ENCODE data around the gene TMEM222.

TMEM222 gene

DNA sequence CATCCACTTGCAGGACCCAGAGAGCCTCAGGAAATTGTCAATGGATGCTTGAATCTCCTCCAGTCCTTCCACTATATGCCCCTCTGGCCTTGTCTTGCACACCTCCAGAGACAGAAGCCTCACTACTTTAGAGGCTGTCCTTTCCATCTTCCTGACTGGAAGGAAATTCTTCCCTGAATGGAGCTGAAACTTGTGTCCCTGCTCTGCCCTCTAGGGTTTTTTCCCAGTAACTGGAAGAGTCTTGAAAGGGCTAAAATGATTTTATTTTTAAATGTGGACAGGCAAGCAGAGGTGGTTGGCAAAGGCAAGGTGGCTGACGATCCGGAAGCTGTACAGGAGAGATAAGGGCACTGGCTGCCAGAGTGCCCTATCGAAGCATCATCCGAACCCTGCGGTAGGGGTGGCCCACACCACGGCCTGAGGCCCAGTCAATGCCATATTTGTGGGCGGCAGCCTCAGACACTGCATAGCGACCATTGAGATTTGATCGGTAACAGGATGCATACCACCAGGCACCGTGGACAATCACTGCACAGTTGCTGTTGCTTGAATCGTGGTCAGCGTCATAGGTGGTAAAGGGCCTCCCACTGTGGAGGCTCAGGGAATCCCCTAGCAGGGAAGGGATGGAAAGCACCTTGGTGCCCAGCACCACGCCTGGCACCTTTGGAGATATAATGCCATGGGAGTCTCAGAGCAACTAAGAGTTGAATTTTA lies 47.1 kb downstream of the TMEM222 start:
- no peak overlapping the region for H3K4me3 ChIP-seq (ENCODE audit: low read depth, low read length)
- TF ChIP-seq, protein P1, sequence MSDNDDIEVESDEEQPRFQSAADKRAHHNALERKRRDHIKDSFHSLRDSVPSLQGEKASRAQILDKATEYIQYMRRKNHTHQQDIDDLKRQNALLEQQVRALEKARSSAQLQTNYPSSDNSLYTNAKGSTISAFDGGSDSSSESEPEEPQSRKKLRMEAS (IDR thresholded peaks at IDR 0.05; ENCODE audit: low read depth, low read length), result no peak
- TF ChIP-seq MYC (IDR thresholded peaks at IDR 0.05; ENCODE audit: low read depth, low read length), result no peak
- TF ChIP-seq, protein P2, sequence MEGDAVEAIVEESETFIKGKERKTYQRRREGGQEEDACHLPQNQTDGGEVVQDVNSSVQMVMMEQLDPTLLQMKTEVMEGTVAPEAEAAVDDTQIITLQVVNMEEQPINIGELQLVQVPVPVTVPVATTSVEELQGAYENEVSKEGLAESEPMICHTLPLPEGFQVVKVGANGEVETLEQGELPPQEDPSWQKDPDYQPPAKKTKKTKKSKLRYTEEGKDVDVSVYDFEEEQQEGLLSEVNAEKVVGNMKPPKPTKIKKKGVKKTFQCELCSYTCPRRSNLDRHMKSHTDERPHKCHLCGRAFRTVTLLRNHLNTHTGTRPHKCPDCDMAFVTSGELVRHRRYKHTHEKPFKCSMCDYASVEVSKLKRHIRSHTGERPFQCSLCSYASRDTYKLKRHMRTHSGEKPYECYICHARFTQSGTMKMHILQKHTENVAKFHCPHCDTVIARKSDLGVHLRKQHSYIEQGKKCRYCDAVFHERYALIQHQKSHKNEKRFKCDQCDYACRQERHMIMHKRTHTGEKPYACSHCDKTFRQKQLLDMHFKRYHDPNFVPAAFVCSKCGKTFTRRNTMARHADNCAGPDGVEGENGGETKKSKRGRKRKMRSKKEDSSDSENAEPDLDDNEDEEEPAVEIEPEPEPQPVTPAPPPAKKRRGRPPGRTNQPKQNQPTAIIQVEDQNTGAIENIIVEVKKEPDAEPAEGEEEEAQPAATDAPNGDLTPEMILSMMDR (IDR thresholded peaks at IDR 0.05; ENCODE audit: low read depth, low read length), result no peak
- no peak for DNase-seq (ENCODE audit: low read depth)

DNA sequence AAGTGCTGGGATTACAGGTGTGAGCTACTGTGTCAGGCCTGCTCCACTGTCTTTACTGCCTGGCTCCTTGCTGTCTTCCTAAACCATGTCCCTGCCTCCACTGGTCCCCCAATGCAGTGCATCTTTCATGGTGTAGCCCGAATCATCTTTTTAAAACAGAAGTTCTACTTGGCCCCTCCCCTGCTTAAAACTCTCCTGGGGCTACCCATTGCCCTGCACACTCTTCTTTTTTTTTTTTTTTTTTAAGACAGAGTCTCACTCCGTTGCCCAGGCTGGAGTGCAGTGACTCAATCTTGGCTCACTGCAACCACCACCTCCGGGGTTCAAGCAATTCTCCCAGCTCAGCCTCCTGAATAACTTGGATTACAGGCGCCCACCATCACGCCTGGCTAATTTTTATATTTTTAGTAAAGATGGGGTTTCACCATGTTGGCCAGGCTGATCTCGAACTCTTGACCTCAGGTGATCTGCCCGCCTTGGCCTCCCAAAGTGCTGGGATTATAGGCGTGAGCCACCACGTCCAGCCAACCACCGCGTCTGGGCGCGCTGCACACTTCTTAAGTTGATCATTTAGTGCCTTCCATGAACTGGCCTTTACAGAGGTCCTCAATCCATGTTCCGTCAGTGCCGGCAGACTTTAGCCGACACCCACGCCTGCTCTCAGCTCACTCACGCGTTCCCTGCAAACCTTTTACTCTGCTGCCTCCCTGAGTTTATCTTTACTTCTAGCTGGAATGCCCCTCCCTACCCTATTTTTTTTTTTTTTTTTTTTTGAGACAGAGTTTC lies 50.3 kb downstream of the TMEM222 start:
- DNase-seq (ENCODE audit: low read depth), result no peak
- TF ChIP-seq, protein P1 (IDR thresholded peaks at IDR 0.05; ENCODE audit: low read depth, low read length), result no peak
- TF ChIP-seq MYC (IDR thresholded peaks at IDR 0.05; ENCODE audit: low read depth, low read length) (no peak), POLR2A (IDR thresholded peaks at IDR 0.05; ENCODE audit: extremely low read depth, insufficient read length) (no peak)
- TF ChIP-seq, protein P2 (IDR thresholded peaks at IDR 0.05; ENCODE audit: low read depth, low read length), result no peak
- no peak overlapping the region for H3K4me3 ChIP-seq (ENCODE audit: low read depth, low read length)

DNA sequence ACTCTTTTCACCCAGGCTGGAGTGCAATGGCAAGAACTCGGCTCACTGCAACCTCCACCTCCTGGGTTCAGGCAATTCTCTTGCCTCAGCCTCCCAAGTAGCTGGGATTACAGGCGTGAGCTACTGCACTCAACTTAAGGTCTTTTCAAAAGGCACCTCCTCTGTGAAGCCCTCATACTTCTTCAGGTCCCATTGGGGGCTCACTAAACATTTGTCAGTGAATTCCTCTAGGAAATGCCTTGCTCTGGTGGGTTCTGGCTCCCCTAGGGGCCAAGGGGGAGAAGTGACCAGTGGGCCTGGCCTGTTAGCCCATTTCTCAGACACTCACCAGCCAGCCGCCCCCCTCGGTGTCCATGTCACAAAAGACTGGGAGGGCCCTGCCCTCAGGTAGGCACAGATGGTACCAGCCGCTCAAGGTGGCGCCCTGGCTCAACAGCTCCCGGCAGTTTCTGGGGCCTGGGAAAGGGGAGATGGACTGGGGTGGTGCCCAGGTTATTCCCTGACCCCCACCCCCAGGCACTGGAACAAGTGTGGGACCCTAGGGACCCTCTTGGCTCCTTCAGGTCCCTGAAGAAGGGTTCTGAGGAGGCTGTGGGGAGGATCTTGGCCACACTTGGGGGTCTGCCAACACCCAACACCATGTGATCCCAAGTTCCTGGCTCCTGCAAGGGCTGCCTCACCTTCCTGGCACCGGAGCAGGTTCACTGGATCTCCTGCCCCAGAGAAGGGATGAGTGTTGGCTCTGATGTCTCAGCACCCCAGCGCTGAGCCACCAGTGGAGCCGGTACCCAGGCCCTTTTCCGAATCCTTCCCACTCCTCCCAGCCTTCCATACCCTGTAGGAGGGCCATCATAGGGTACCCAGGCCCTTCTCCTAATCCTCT lies 51.1 kb downstream of the TMEM222 start:
- DNase-seq (ENCODE audit: low read depth), result no peak
- no peak overlapping the region for H3K4me3 ChIP-seq (ENCODE audit: low read depth, low read length)
- TF ChIP-seq MYC (IDR thresholded peaks at IDR 0.05; ENCODE audit: low read depth, low read length) (no peak), POLR2A (IDR thresholded peaks at IDR 0.05; ENCODE audit: extremely low read depth, insufficient read length) (no peak)
- TF ChIP-seq, protein P2 (IDR thresholded peaks at IDR 0.05; ENCODE audit: low read depth, low read length), result peak; percentile 25

DNA sequence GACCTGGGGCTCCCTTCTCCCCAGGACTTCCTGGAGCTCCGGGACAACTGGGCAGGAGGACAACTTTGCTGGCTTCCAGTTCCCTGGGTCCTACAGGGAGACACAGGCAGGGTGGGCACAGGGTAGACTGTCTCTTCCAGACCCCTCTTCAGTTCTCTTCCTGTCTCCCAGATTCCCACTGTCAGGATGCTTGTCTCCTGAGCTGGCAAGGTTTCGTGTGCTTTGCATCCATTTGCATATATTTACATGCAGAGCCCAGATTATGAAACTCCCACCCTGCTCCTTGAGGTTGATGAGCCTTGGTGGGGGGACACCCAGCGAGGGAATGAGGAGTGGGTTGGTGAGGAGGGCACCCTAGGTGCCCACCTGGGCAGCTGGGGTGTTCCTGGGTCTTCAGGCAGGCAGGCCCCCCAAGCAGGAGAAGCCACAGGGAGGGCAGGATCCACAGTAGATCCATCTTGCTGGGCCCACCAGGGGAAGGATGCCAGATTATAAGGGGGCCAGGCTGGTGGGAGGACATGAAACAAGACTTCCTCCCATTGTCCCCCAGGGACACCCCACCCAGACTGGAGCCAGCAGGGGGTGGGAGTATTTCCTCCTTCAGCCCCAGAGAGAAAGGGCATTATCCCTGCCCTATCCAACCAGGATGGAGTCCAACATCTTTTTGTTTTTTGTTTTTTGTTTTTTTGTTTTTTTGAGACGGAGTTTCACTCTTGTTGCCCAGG lies 52.6 kb downstream of the TMEM222 start, which contains the start of gene FCN3:
Gene FCN3, minus strand, starts transcription at position 463 of the 725 bp plus-strand sequence. Its CDS starts 6 bp downstream, at position 457.
- DNase-seq (ENCODE audit: low read depth), result peak; percentile 61
- no peak within 1 kb of the TSS for H3K4me3 ChIP-seq (ENCODE audit: low read depth, low read length)
- TF ChIP-seq MYC (IDR thresholded peaks at IDR 0.05; ENCODE audit: low read depth, low read length), result no peak
- TF ChIP-seq, protein P2 (IDR thresholded peaks at IDR 0.05; ENCODE audit: low read depth, low read length), result no peak
- no peak for TF ChIP-seq POLR2A (IDR thresholded peaks at IDR 0.05; ENCODE audit: extremely low read depth, insufficient read length)
- TF ChIP-seq, protein P1 (IDR thresholded peaks at IDR 0.05; ENCODE audit: low read depth, low read length), result no peak

DNA sequence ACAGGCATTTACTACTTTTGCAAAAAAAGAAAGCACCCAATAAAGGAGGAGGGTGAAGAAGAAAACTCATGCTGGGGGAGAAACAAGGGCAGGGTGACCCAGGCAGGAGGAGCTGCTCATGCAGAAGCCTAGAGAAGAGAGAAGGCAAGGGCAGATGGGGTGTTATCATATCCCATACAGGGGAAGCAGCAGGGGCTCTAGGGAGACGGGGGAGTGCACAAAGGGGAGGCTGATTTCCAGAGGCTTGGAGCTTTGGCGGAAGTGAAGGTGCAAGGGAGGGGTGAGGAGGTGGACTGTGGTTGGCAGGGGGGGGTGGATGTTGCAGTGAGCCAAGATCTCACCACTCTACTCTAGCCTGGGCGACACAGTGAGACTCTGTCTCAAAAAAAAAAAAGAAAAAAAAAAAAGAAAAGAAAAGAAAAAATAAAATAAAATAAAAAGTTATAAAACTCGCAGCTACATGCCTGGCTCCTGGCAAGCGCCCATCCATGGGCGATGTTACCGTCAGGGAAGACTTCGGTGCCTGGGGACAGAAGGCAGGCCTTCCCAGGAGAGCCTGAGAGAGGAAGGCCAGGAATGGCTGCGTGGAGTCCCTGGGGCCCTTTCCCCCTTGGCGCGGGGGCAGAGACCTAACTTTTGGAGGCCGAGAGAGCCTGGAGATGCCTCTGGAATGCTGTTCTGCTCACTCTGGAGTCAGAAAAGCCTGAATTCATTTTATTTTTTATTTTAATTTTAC lies 56.0 kb downstream of the TMEM222 start:
- peak; percentile 75 for DNase-seq (ENCODE audit: low read depth)
- TF ChIP-seq POLR2A (IDR thresholded peaks at IDR 0.05; ENCODE audit: extremely low read depth, insufficient read length) (no peak), MYC (IDR thresholded peaks at IDR 0.05; ENCODE audit: low read depth, low read length) (no peak)
- TF ChIP-seq, protein P2 (IDR thresholded peaks at IDR 0.05; ENCODE audit: low read depth, low read length), result no peak
- TF ChIP-seq, protein P1 (IDR thresholded peaks at IDR 0.05; ENCODE audit: low read depth, low read length), result no peak
- no peak overlapping the region for H3K4me3 ChIP-seq (ENCODE audit: low read depth, low read length)
